Activated B cell treated with CpG ODN at 0.5 μM for 24 hours (primary cell): ENCODE measurements around the gene TXN2. TPM values are rescaled to one million over a fixed set of nuclear protein-coding genes. Genes with fewer than 3 reads are reported as not detected.

Source experiments
- ATAC-seq: fragments of 200-7000 bp; cut with Tn5 transposase; one replicate; pipeline ENCODE4 v1.10.0; 2021; ENCODE audit warnings: low read depth, mild to moderate bottlenecking, moderate library complexity
- CTCF ChIA-PET: fragments of 350-600 bp; sonication (Branson Sonifier 250); formaldehyde crosslinking; loops from one replicate; lab custom pipeline; 2021; ENCODE audit warnings: antibody characterized with exemption; lab: Charles Lee
- POLR2A ChIA-PET: fragments of 350-600 bp; sonication (Branson Sonifier 250); formaldehyde crosslinking; loops from one replicate; lab custom pipeline; 2021; ENCODE audit warnings: antibody characterized with exemption; lab: Charles Lee
- DNase-seq: peaks from one replicate; pipeline ENCODE4 v3.0.0; 2022
- H3K27ac Mint-ChIP-seq: one replicate; pipeline ENCODE4 v1.8.0; 2020; ENCODE audit warnings: mixed read lengths
- H3K27me3 Mint-ChIP-seq: one replicate; pipeline ENCODE4 v1.8.0; 2021; ENCODE audit warnings: mixed read lengths
- H3K36me3 Mint-ChIP-seq: one replicate; pipeline ENCODE4 v1.8.0; 2021; ENCODE audit warnings: low read depth, mixed read lengths
- H3K4me1 Mint-ChIP-seq: one replicate; pipeline ENCODE4 v1.8.0; 2021; ENCODE audit warnings: mixed read lengths
- H3K4me3 Mint-ChIP-seq: one replicate; pipeline ENCODE4 v1.8.0; 2020; ENCODE audit warnings: mild to moderate bottlenecking, mixed read lengths
- H3K9me3 Mint-ChIP-seq: one replicate; pipeline ENCODE4 v1.8.0; 2020; ENCODE audit warnings: mixed read lengths
- CTCF ChIP-seq: fragments of 200-600 bp; IDR thresholded peaks from one replicate; pipeline ENCODE4 v1.8.0; 2022; ENCODE audit warnings: antibody characterized with exemption, mild to moderate bottlenecking
- intact Hi-C: fragments of 100-400 bp; cut with micrococcal nuclease; formaldehyde crosslinking; loops from one replicate; pipeline ENCODE4 v1.15.1; 2024
- total RNA-seq: library from RNA; stranded (reverse); gene quantifications from 2 replicates; pipeline ENCODE4 v1.2.3, GENCODE V29; 2022

TXN2 gene
- total RNA-seq, 1 donor from 2014 or later = 59.1 TPM

- peaks cover 62% of the 10 kb centered on the region for H3K36me3 Mint-ChIP-seq
- CTCF ChIA-PET = interaction anchor here (0.8 to 2.3 kb wide), 11 partner anchors 9 to 466 kb away, joined by 3 to 5 read pairs (median 4); partner anchors contain the start of gene IFT27
Measured at GRCh38 chr22:36510966-36511881, 29.8 kb upstream of the TXN2 start.

GRCh38 chr22:36510384-36510783, 28.9 kb upstream of the TXN2 start:
- intact Hi-C loops = no loop called here
- no peak for TF ChIP-seq CTCF
- H3K27me3 Mint-ChIP-seq = no peaks in the 10 kb centered on the region
- H3K27ac Mint-ChIP-seq = no peak overlapping the region
- no peak for ATAC-seq
- ChIA-PET CTCF (interaction anchor here (0.9 to 2.3 kb wide), 8 partner anchors 10 to 467 kb away, joined by 3 to 5 read pairs (median 4); partner anchors contain the start of gene IFT27), POLR2A (interaction anchor here (0.6 to 3.4 kb wide), 8 partner anchors 11 to 230 kb away, joined by 3 to 21 read pairs (median 4); partner anchors contain the start of gene EIF3D)
- H3K36me3 Mint-ChIP-seq = peaks cover 54% of the 10 kb centered on the region
- H3K9me3 Mint-ChIP-seq = no peaks in the 10 kb centered on the region
- H3K4me3 Mint-ChIP-seq = no peak overlapping the region
- H3K4me1 Mint-ChIP-seq = peaks cover 17% of the 10 kb centered on the region
- DNase-seq = no peak

More at GRCh38 chr22:36510966-36511881, 29.8 kb upstream of the TXN2 start:
- no peak overlapping the region for H3K4me3 Mint-ChIP-seq
- DNase-seq (no peak), ATAC-seq (peak; percentile 28)
- intact Hi-C loops = loop anchor here (1.0 kb wide), 1 partner anchor 16 kb away; no protein-coding TSS in a partner anchor
- peaks cover 17% of the 10 kb centered on the region for H3K4me1 Mint-ChIP-seq
- no peak for TF ChIP-seq CTCF
- peak overlapping the region; percentile 47 for H3K27ac Mint-ChIP-seq
- H3K27me3 Mint-ChIP-seq = no peaks in the 10 kb centered on the region
- no peaks in the 10 kb centered on the region for H3K9me3 Mint-ChIP-seq
- POLR2A ChIA-PET = interaction anchor here (0.7 to 3.4 kb wide), 5 partner anchors 10 to 41 kb away, joined by 3 to 21 read pairs (median 4); partner anchors contain the start of gene EIF3D

- ChIA-PET CTCF (interaction anchor here (0.7 to 1.7 kb wide), 4 partner anchors 14 to 206 kb away, joined by 3 to 6 read pairs (median 4); partner anchors contain the start of gene TXN2), POLR2A (interaction anchor here (0.5 to 2.3 kb wide), 14 partner anchors 10 to 392 kb away, joined by 3 to 21 read pairs (median 4); partner anchors contain the start of genes APOL2, EIF3D and TXN2)
- peak overlapping the region; percentile 63 for H3K27ac Mint-ChIP-seq
- H3K36me3 Mint-ChIP-seq = peaks cover 27% of the 10 kb centered on the region
- H3K27me3 Mint-ChIP-seq = no peaks in the 10 kb centered on the region
- peak overlapping the region; percentile 76 for H3K4me3 Mint-ChIP-seq
- H3K4me1 Mint-ChIP-seq = peaks cover 17% of the 10 kb centered on the region
- intact Hi-C loops = loop anchor here (1.0 kb wide), 2 partner anchors 22 to 26 kb away; partner anchors contain the start of genes EIF3D and TXN2
- no peak for TF ChIP-seq CTCF
- ATAC-seq (no peak), DNase-seq (no peak)
- no peaks in the 10 kb centered on the region for H3K9me3 Mint-ChIP-seq
Measured at GRCh38 chr22:36507518-36508010, 26.1 kb upstream of the TXN2 start.

- no peak for TF ChIP-seq CTCF
- ChIA-PET CTCF (interaction anchor here (0.7 to 1.7 kb wide), 4 partner anchors 13 to 205 kb away, joined by 3 to 6 read pairs (median 4); partner anchors contain the start of gene TXN2), POLR2A (interaction anchor here (0.5 to 2.3 kb wide), 16 partner anchors 10 to 513 kb away, joined by 3 to 21 read pairs (median 4); partner anchors contain the start of genes APOL2, EIF3D, MPST and TST)
- peak within 1 kb of the TSS; percentile 76 for H3K4me3 Mint-ChIP-seq
- peaks cover 20% of the 10 kb centered on the region for H3K36me3 Mint-ChIP-seq
- DNase-seq = peak; percentile 91
- H3K27ac Mint-ChIP-seq = peak within 1 kb of the TSS; percentile 63
- ATAC-seq = peak; percentile 96
- no peaks in the 10 kb centered on the region for H3K27me3 Mint-ChIP-seq
- intact Hi-C loops = loop anchor here (1.0 kb wide), 2 partner anchors 22 to 26 kb away; partner anchors contain the start of genes EIF3D and TXN2
- H3K4me1 Mint-ChIP-seq = peaks cover 17% of the 10 kb centered on the region
- no peaks in the 10 kb centered on the region for H3K9me3 Mint-ChIP-seq
Measured at GRCh38 chr22:36506637-36507517, 25.4 kb upstream of the TXN2 start, which contains the start of gene FOXRED2. Gene FOXRED2 (minus strand): TSS chr22:36507040. CDS start chr22:36506422, 618 bp downstream.
